ENCODE results near the gene OBSCN. TPM values are rescaled to one million over a fixed set of nuclear protein-coding genes. Genes with fewer than 3 reads are reported as not detected.

OBSCN gene
- total and polyA plus RNA-seq, 10 of the 15 experiments (the other 5 are each of a cell fraction or from before 2014, with no cell fraction given), result 0.01 to 0.36 (median 0.08) TPM; not detected in 2

- no peak for TF ChIP-seq STAT1 (conservative IDR thresholded peaks at IDR 0.05)
- TF ChIP-seq EZH2 (IDR thresholded peaks at IDR 0.05; ENCODE audit: borderline replicate concordance, control insufficient read depth, low read depth, low read length), result no peak
- no peak for TF ChIP-seq ZZZ3 (IDR thresholded peaks at IDR 0.05; ENCODE audit: control insufficient read depth, insufficient read length, low read depth)
Measured at GRCh38 chr1:228289996-228290881, 82.4 kb downstream of the OBSCN start (continued).

GRCh38 chr1:228291906-228292608, 84.2 kb downstream of the OBSCN start:
- CTCF ChIA-PET, result no interaction called here
- Histone ChIP-seq H3K79me2 (ENCODE audit: control insufficient read depth, insufficient read depth, low read length) (no peaks in the 10 kb centered on the region), H3K4me1 (ENCODE audit: control insufficient read depth, insufficient read depth, low read length) (no peaks in the 10 kb centered on the region), H3K4me2 (ENCODE audit: control insufficient read depth, insufficient read depth) (no peak overlapping the region), H2AFZ (ENCODE audit: control insufficient read depth, low read depth, low read length) (no peak overlapping the region), H4K20me1 (ENCODE audit: control insufficient read depth, insufficient read depth) (no peaks in the 10 kb centered on the region), H3K27ac (ENCODE audit: control insufficient read depth, insufficient read depth) (no peak overlapping the region), H3K9me3 (replicated peaks; ENCODE audit: control insufficient read depth, insufficient read depth, low read length) (no peaks in the 10 kb centered on the region), H3K27me3 (replicated peaks in 1 of 2; ENCODE audit: control insufficient read depth in 2 of 2, insufficient read depth in 2 of 2, low read length in 1 of 2) (no peaks in the 10 kb centered on the region), H3K4me3 (no peak overlapping the region), H3K36me3 (ENCODE audit: control insufficient read depth in 2 of 2, insufficient read depth in 2 of 2, low read length in 1 of 2) (no peaks in the 10 kb centered on the region), H3K9ac (ENCODE audit: control insufficient read depth, insufficient read depth, low read length) (no peak overlapping the region)
- RAD21 ChIA-PET (ENCODE audit: unreplicated experiment), result no interaction called here
- DNase-seq (ENCODE audit: low read depth, low spot score) (no peak), ATAC-seq (no peak), FAIRE-seq (no peak)
- SMC1A ChIA-PET (ENCODE audit: uncharacterized antibody, unreplicated experiment), result no interaction called here
- BruUV-seq (replicated peaks), result no TSS peak
- intact Hi-C loops (cut with micrococcal nuclease; ENCODE audit: unreplicated experiment) (no loop called here), in situ Hi-C loops (cut with MboI) (no loop called here)
- 33% methylated on average over 16 of the region's 16 CpGs for WGBS (ENCODE audit: insufficient coverage, insufficient replicate concordance, low lambda C conversion rate, missing lambda C conversion rate)
- POLR2A ChIA-PET, result no interaction called here
- no peak for TF ChIP-seq PML (IDR thresholded peaks at IDR 0.05; ENCODE audit: low read length)
- TF ChIP-seq USF1 (IDR thresholded peaks at IDR 0.05; ENCODE audit: borderline replicate concordance, extremely low read length, insufficient read depth, low read depth, low read length), result no peak
- TF ChIP-seq EGR1 (IDR thresholded peaks at IDR 0.05; ENCODE audit: borderline replicate concordance in 1 of 2, low read depth in 2 of 2, low read length in 2 of 2), result no peak
- TF ChIP-seq NR2C1 (IDR thresholded peaks at IDR 0.05), result no peak
- TF ChIP-seq SPI1 (IDR thresholded peaks at IDR 0.05; ENCODE audit: borderline replicate concordance, insufficient read depth, low read depth, low read length), result no peak
- TF ChIP-seq TCF3 (IDR thresholded peaks at IDR 0.05; ENCODE audit: borderline replicate concordance, insufficient read depth, low read depth, low read length), result no peak
- TF ChIP-seq FOS (IDR thresholded peaks at IDR 0.05; ENCODE audit: borderline replicate concordance, extremely low read depth, insufficient read length), result no peak
- no peak for TF ChIP-seq ZNF24 (IDR thresholded peaks at IDR 0.05)
- no peak for TF ChIP-seq KAT2A (conservative IDR thresholded peaks at IDR 0.05; ENCODE audit: control insufficient read depth, low read depth, low read length)
- no peak for TF ChIP-seq SP1 (IDR thresholded peaks at IDR 0.05; ENCODE audit: low read depth, low read length)
- no peak for TF ChIP-seq NBN (IDR thresholded peaks at IDR 0.05)
- no peak for TF ChIP-seq IRF3 (IDR thresholded peaks at IDR 0.05)
- TF ChIP-seq USF2 (IDR thresholded peaks at IDR 0.05; ENCODE audit: borderline replicate concordance, low read depth, low read length), result no peak
- no peak for TF ChIP-seq RELB (IDR thresholded peaks at IDR 0.05; ENCODE audit: low read depth)
